Upper lobe of left lung (tissue), 4 donors: ENCODE results near the gene IDUA.

Experiments
- CTCF ChIP-seq, 6 experiments: fragments of 450-650 bp in 4 of 6; fragments of 200-600 bp in 2 of 6; sonication (generic) in 2 of 6; IDR thresholded peaks; one replicate each; pipeline ENCODE4 v1.5.1; 2016 to 2019; ENCODE audit warnings: antibody characterized with exemption in 6 of 6
- POLR2A ChIP-seq, 4 donors: fragments of 450-650 bp; IDR thresholded peaks; one replicate each; pipeline ENCODE4 v1.5.1; 2016 to 2017; ENCODE audit warnings: antibody characterized with exemption in 4 of 4, mild to moderate bottlenecking in 2 of 4

DNA sequence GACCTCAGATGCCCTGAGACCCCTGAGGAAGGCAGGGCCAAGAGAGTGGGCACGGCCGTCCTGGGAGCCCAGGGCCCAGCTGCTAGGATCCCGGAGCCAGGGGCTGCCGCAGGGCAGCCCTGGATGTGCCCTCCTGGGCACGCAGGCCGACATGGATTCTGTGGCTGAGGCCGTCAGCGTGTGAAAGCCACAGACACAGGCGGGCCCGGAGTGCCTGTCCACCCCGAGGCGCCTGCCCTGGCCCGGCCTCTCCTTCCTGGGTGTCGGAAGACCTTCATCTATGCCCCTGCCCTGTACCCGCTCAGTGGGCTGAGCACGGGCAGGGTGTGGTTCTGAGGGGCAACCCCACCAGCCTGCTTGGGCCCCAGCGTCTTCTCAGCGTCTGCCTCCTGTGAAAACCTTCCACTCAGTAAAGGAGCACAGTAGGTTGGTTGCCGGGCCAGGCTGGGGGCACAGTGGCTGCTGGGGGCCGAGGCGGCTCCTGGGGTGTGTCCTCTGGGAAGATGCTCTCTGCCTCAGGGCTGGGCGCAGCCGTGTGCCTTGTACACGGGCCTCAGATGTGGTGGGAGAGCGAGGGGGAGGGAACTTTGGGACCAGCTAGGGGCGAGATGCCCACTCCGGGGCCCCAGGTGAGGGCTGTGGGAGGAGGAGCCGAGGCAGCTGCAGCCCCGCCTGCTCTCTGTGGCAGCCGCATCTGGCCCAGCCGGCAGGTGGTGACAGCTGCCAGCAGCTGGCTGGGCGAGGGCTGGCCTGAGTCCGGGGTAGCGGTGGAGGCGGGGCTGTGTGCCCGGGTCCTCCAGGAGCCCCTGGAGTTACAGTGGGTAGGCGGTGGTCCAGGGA, 45.3 kb downstream of the IDUA start:
- no peak for TF ChIP-seq CTCF (IDR thresholded peaks at IDR 0.05)
- TF ChIP-seq POLR2A (IDR thresholded peaks at IDR 0.05), result no peak
